ENCODE results near the gene TPX2.
A peak's percentile ranks its signal among the peaks of the same experiment; 100 is the strongest.

Gene TPX2

DNA sequence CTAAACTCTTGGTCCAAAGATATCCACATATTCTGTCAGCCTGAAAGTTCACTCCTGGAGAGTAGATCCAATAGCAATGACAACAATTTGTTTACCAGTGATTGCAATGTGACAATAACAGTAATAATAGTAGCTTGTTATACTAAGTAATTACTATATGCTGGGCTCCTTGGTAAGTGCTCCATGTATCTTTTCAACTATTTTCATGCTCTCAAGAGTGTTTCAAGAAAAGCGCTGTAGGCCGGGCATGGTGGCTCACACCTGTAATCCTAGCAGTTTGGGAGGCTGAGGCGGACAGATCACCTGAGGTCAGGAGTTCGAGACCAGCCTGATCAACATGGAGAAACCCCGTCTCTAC lies 31.9 kb upstream of the TPX2 start:
- DNase-seq: no peak

- DNase-seq: no peak
Observed at GRCh38 chr20:31707994-31708735, 30.9 kb upstream of the TPX2 start.

DNA sequence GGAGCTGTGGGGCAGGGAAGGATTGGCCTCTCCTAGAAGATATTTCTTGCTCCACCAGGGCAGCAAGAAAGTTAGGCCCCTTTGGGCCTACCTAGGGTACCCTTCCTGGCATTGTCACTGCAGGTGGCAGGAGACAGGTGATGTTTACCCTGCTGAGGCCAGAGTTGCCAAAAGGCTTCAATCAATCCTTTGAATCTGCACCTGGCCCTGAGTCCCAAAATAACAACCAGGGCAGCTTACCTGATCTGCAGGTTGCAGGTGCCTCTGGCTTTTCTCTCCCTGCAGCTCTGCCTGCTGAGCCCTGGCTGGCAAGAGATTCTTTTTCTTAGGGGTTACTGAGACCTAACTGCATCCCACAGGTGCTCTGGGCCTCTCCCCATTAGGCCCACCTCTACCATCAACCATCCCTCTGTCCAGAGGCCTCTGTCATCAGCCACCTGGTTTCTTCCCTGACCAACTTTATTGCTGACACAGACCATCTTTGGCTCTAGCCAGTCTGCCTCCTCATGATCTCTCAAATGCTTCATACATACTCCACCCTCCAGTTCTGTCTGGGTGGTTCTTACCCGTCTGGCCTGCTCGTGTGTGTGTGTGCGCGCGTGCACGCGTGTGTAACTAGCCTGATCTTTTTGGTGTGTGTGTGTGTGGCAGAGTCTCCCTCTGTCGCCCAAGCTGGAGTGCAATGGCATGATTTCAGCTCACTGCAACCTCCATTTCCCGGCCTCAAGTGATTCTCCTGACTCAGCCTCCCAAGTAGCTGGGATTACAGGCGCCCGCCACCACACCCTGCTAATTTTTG lies 30.2 kb upstream of the TPX2 start:
- DNase-seq: no peak

DNA sequence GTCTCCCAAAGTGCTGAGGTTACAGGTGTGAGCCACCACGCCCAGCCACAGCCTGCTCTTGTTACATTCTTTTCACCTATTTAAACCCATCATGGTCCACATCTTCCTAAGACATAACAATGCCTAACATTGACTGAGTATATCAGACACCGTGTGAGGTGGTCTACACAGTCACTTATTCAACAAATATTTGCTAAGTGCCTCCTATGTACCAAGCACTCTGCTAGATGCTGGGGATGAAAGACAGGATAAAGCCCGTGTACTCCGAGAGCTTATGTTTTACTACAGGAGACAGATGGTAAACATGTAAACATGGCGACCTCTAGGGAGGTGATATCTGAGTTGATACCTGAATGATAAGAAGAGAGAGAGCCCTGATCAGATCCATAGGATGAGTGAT lies 29.2 kb upstream of the TPX2 start:
- no peak for DNase-seq

DNA sequence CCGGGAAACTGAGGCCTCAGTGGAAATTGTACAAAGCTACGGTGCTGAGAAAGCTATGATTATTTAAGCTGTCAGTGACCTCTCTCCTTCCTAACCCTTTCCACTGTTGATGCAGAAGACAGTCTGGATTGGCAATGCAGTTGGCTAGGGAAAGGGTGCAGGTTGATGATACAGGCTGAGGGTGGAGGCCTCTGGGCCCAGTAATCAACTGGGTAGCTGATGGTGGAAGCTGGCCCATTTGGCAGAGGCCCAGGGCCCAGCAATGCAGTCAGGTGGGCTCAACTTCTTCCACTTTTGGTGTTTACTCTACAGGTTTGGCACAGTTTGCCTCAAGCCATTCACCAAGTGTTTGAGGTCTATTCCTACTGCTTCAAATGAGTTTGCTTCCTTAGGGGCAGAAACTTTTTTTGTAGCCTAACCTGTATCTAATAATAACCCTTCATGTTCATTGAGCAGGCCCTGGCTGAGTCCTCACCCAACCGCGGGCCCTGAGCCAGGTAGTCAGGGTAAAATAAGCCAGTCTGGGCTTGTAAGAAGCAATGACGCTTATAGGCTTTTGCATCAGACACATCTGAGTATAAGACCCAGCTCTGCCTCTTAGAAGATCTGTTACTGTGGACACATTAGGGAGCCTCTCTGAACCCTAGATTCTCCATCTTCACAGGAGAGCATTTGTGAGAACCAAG lies 28.5 kb upstream of the TPX2 start:
- DNase-seq: no peak

- no peak for DNase-seq
Observed at GRCh38 chr20:31711179-31712111, 27.6 kb upstream of the TPX2 start.

DNA sequence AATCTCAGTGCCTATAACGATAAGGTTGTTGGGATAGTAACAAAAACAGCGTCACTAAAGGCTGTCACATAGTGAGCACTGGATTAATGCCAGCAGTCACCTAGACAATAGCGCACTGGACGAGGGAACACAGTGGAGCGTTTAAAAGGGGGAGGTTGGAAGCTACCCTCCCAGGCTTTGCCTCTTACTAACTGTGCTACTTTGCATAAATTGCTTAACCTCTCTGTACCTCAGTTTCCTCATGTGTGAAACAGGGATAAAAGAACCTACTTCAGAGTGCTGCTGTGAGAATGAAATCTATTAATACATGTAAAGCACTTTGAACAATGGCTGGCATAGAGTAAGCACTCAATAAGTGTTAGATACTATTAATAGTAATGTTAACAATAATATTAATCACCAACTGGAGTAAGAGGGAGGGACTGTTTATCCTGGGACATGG lies 27.0 kb upstream of the TPX2 start:
- DNase-seq: no peak

GRCh38 chr20:31712564-31713311 lies 26.4 kb upstream of the TPX2 start:
- DNase-seq: no peak

DNA sequence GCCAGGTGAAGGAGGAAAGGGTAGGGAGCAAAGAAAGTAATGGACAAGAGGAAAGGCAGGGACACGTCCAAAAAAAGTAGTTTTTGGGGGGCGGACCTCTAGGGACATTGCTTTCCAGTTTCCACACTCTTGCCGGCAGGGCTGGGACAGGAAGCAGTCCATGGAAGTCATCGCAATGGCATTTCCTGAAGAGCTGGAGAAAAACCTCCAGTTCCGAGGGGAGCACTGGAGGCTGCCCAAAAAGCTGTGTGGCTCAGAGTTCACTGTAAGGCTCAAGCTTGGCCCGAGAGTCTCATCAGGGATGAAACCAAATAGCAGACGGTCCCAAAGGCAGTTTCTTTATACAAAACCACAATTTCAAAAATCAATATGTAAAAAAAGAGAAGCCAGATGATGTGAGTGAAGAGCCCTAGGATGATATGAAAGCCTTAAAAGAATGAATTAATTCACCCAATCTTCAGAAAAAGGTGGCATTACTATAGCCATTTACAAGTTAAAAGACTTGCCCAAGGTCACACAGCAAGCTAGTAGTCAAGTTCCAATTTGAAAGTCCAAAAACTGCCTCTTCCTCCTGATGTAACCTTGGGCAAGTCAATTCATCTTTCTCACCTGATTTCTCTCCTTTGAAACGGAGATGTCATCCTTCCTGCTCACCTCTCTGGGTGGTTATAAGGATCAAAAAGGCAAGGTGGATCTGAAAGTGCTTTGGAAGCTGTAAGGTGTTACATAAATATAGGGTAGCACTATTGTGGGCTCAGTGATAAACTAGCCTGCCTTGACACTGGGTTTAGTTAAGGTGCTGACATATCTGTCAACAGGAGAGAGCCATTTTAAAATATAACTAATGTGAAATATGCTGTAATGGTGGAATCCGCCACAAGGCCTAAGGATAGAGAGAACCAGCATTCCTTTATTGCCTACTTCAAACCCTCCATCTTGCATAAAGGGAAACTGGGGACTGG lies 25.5 kb upstream of the TPX2 start:
- no peak for DNase-seq

GRCh38 chr20:31715766-31716165 lies 23.3 kb upstream of the TPX2 start:
- no peak for DNase-seq

DNA sequence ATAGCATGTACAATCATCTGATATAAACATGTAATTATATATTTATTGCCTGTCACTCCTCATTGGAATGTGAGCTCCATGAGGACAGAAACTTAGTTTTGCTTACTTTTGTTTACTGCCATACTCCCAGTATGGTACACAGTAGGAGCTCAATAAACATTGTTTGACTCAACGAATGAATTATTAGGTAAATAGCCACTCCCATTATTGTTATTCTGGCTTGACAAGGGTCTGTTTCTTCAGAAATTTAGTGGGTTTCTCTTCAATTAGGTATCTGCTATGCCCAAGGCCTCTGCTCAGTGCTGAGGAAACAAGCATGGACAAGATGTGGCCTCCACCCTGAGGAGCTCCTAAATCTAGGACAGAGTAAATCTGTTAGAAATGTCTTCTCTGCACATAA lies 22.7 kb upstream of the TPX2 start:
- no peak for DNase-seq

DNA sequence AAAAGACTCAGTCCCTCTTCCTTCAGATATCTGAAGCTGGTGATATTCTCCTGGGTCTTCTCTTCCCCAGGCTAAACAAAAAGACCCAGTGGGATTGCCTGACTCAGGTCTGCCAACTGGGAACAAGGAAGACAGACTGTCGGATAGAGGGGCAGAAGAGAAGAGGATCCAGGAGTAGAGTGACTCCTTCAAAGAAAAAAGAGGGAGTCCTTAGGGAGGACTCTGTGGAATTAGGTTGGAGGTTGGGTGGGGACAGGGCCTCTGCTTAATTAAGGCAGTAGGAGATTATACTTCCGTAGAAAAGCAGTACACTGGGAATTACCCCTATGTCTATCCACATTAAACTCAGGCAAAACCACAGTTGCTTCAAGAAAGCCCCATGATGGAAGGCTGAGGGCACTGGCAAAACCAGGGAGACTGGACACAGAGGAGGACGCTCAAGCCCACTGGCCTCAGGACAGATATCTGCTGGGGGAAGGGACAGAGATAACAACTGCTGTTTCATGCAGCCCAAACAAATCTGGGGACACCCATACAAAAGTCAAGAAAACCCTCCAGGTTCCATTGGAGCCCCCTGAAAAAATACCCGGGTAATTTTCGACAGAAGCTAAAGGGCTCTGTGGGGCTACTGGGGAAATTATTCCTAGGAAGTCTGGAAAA lies 22.1 kb upstream of the TPX2 start:
- no peak for DNase-seq

DNA sequence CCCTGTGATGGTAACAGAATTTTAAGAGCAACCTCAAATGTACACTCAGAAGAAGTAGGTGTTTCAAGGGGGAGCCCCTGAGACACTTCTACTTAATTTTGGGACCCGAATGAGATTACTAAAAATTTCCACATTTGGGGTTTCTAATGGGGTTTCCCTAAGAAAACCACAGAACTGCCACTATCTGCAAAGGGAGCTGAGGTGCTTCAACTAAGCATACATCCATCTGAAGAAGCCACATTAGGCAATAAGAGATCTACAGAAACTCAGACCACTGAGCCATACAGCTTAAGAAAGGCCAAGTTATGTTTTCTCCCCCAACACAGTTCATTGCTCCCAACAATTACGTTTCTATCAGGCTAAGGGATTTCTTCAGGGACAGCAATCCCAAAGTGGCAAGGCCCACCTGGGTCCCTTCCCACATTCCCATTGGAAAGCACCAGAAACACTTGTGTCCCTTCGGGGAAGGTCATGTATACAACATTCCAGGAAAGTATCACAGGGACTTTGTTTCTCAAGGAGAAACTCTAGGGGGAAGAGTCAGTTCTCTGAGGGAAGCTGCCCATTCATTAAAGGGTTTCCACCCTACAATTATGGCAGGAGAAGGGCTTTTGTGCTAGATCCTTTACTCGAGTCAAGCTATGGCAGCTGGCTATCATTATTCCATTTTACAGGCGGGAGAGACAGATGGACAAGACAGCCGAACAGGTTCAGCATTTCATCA lies 21.4 kb upstream of the TPX2 start:
- DNase-seq: no peak

DNA sequence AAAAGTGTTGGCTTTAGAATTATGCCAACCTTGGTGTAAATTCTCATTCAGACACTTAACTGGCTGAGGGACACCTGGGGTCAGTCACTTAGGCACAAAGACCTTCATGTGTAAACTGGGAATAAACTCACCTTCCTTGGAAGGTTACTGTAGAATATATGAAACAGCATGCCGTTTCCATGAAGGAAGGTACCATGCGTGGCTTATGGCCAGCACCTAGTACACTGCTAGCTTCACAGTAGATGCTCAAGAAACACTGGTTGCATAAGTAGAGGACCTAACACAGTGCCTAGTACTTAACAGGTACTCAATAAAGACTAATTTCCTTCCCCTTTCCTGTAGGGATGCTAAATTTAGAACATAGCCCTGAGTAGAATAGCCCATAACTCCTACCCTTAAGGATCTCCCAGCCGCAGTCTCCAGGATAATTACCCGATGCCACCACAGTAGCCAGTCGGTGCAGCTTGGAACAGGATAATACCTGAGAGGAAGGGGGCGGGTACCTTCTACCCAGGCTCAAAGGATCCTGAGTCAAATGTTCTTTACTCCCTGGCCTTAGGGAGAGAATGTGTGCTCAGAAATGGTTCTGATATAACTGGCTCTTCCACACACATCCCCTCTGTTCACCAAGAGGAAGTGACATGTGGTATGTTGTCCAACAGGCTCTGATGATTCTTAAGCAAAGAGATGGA lies 20.0 kb upstream of the TPX2 start:
- no peak for DNase-seq

GRCh38 chr20:31719644-31720485 lies 19.2 kb upstream of the TPX2 start:
- DNase-seq: no peak

DNA sequence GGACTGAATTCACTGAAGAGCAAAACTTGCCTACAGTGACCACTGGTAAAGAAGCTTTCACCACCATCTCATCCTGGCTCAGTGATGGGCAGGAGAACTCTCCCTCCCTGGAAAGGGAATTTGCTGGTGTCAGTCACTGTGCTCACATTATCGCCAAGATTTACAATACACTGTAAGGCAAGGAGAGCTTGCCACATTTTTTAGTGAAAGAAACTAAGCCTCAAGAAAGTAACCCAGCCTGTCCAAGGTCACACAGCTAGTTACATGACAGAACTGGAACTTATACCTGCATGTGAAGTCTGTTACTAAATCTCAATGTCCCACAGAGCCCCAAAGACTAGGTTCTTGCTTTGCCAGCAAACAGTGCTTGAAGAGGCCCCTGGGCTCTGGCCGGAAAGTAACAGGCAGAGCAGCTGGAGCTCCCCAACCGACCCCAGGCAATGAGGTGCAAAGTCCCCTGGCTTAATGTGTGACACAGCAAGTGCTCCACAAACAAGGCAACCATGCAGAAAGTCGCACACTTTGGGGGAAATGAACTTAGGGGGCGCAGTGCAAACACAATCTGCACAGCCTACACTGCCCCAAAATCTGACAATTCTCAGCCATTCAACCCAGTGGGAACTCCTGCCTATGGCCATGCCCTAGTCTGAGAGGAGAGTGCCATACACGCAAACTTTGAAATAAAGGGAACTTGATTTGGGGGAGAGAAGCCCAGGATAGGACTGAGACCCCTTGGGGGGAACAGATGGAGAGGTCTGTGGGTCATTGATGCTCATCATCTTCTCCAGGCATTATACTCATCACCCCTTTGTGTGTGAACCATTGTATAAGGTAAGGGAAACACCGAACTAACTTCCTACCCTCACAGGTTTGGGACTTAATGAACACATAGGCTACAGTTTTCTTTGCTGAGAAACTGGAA lies 18.3 kb upstream of the TPX2 start:
- peak; percentile 60 for DNase-seq
